GM18873 (cell line): ENCODE data around the gene COMMD2.
A peak's percentile ranks its signal among the peaks of the same experiment; 100 is the strongest.

Experiments
- ATAC-seq: cut with Tn5 transposase; IDR thresholded peaks from one replicate; pipeline ENCODE4 v1.9.1; 2021; ENCODE audit warnings: mild to moderate bottlenecking, moderate library complexity, moderate number of reproducible peaks; ENCODE audit not compliant: unreplicated experiment, low FRiP score

COMMD2 gene

DNA sequence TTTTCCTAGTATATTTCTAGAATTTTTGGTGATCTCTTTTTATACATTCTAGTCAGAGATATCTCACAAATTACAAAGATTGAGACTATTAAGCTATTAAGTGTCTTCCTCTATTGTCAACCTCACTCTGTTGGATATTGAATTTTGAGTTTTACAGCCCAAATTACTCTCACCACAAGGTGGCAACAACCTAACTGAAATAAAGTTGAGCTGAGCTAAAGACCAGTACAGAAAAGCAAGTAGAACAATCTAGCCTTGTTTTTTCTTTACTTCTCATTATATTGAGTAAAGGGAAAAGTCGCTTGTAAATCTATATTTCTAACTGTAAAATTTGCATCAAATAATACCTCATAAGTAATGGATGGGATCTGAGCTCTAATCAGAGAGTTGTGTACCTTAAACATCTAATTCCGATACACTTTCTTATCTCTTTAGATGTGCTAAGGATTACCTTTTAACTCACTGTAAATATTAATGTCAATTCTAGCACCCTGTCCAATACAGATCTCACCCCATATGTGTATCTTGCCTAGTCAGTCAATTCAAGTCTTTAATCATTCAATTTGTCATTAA lies 13.6 kb upstream of the COMMD2 start:
- ATAC-seq, result no peak

DNA sequence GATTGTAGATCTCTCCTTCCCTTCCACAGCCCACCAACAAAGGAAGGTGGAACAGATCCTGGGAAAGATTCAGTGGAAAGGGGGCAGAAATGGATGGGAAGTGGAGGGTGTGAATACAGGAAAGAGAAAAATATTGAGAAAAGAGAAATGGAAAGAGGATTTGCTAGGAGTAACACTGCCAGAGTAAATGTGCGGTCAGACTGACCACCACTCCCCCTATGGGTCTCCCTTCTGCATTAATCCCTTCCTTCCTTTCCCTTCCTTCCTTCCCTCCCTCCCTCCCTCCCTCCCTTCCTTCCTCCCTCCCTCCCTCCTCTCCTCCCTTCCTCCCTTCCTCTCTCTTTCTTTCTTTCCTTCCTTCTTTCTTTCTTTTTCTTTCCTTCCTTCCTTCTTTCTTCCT lies 12.0 kb upstream of the COMMD2 start:
- ATAC-seq, result no peak

DNA sequence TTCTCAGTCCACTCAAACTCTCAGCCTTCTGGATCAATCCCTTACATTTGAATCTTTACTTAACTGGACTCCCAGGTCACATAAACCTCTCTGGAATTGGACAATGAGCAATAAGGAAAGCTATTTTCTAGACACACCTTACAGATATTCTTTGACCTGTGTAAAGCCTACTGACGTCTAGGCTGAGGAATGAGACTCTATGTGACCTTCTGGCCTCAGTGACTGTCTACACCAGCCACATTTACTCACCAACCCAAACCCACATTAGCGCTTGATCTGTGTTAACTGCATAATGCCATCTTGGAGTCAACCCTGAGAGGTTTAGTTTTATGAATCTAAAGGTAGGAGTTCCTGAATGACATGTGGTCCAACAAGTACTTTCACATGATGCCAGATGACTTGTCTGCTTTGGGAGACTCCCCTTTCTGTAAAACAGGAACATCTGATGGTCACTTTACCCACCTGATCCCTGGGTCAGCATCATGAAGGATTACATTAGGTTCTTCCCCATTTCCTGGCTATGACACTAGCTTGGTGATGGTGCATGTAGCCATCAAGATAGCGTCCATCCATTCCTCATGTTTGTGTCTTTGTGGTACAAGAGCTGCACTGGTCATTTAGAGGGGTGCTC lies 11.4 kb upstream of the COMMD2 start:
- no peak for ATAC-seq

DNA sequence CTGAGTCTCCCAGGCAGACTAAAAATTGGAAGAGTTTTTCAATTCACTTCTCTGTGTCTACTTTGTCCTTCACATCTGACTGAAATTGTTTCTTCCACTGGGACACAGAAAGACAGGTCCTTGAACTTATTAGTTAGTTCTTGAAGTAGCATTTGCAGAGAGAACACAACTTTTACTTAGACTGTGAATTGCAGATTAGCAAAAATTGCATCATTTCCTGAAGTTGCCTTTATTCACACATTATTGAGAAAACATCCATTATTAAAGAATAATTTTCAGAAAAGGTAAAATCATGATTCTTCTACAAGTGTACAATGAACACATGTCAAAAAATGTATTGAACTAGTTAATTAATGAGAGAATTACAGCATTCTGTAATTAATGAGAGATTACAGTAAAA lies 1.4 kb upstream of the COMMD2 start:
- ATAC-seq, result no peak

DNA sequence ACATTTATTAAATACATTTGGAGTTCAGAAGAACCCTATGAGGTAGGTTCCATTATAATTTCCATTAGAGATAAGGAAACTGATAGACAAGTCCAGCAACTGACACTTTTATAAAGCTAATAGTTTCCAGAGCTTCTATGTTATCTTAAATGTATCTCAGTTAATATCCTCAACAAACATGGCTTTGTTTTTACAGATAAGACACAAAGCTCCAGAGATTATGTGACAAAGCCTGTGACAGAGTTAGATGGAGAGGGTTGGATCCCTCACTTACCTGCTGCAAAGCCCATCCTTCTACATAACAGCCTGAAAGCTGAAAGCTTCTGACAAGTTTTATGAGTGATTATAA lies 473 bp upstream of the COMMD2 start:
- ATAC-seq, result no peak

DNA sequence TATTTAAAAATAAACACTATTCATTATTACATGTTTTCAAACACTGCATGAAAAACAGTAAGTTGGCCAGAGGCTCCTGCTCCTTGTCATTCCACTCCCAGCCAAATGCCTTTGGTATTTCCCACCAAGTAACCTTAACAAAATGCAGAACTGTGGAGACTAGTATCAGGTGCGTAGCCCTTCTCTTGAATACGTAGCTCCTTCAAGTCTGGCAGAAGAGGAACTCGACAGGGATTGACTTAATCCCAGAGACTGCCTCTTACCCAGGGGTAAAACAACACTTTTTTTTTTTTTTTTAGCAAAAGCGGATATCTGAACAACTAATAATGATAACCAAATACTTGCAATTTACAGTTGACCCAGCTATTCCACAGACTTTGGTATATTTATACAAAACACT lies 738 bp downstream of the COMMD2 start:
- no peak for ATAC-seq

DNA sequence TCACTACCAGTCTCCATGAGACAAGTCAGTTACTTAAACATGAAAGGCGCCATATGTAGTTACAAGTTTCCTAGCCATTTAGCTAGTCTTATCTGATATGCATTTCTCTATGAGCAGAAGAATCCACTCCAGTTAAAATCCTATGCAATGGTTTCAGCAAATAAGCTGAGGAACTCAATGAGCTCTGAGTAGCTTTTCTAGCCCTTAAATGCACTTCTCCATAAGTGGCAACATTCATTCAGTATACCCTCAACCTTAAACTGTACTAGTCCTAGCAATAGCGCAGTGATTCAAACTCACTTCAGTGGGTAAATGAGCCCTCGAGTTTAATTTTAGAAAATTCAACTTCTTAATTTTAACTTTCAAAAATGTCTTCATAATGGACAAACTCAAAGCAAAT lies 7.7 kb downstream of the COMMD2 start:
- no peak for ATAC-seq

DNA sequence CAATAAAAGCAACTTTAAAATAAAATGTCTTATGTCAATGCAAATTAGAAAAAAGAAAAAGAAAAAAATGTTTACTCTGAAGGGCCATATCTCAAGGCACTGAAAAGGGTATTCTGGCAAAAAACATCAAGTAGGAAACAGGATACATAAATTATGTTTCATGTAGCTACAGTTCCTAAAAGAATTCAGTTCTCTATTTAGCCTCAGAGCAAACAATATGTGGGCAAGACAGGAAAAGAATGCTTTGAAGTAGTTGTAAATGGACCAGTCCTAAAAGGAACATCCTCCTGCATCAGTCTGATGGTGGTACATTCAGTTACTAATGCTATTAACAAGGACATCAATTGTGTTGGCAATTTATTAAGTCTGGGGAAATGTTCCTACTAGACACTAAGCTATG lies 8.1 kb downstream of the COMMD2 start:
- ATAC-seq, result no peak

DNA sequence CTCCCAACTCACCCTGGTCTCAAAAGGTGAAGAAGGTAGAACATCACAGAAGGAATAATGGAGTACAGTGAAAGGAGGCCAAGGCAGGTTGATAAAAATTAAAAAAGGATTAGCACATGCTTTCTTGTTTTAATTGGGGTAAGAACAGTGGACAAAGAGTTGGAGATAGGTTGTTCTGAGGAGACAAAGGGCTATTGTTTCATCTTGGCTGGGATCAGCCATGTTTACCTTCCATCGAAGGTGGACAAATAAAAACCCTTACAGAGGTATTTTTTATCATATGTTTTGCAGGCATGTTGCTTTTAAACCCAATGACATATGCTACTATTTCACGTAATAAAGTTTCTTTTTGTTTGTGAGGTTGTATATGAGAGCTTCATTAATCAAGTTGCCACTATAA lies 12.9 kb downstream of the COMMD2 start:
- no peak for ATAC-seq

DNA sequence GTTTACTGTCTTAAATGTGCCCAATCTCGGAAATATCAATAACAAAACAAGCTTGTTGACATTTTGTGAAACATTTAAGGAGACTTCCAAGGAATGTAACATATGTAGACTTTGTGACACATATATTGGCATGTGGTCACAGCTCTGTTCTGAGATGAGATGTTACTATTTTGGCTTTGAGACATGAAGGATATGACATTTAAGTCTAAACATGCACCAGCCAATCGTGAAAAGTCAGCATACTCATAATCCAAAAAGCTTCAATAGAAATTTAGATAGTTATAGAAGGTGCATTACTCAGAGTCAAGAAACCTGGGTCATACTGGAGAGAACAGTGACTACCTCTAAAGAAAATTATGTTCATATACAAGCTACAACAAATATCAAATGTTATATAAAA lies 13.4 kb downstream of the COMMD2 start:
- ATAC-seq, result no peak

DNA sequence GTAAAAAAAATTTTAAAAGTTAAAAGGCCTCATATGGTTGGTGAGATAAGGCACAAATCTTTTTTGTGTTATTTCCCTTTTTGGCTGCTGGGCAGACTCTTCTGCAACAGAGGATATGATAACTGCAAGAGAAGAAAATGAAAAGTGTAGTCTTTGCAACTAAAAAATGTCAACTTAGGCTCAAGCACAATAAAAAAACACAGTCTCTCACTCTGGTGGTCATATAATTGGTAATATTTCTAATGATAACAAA lies 15.4 kb downstream of the COMMD2 start:
- ATAC-seq, result no peak

DNA sequence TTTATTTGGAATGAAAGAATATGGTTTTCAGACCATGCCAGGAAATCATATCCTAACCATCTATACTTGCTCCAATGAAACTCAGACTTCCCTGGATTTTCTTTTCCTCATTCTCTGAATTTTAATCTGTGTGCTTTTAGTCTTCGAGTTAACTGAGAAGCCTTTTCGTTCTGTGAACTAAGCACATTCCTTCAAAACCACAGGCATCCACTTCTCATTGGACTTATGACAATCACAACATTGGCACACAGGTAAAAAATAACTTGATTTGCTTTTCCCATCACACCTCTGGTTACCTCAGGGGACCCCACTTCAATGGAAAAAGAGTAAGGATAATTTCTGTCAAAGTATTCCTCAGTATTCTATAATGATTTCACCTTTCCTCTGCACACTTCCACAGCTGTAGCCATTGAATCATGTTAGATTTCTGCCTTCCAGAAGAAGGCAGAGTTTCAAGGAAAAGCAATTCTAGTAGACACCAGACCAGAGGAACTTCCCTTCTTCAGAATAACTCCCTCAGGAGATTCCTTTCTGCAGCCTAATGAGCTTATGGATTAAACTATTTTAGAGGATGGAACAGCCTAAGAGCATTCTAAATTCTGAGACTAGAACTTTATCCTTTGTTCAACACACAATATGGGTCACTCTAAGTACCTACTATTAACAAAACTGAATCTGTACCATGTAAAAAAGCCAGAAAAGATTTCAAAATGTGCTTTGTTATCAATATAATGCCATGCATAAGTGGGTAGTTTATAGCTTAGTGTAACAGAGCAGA lies 15.9 kb downstream of the COMMD2 start:
- ATAC-seq, result no peak

DNA sequence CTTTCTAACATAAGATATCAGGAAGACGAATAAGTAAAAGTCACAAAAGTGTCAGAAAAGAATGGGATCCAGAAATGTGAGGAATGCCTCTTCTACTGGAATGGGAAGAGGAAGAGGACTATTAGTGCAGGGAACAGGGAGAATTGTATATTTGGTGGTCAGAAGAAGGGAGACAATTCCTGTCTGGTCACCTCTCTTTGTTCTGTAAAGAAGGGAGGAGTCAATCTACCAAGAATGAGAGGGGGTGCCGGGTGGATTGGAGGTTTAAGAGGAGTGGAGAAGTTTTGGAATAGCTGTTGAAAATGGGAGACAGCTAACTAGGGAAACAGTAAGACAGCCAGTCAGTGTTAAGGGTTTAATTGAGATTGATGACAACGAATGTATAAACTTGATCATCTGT lies 20.1 kb downstream of the COMMD2 start:
- no peak for ATAC-seq

DNA sequence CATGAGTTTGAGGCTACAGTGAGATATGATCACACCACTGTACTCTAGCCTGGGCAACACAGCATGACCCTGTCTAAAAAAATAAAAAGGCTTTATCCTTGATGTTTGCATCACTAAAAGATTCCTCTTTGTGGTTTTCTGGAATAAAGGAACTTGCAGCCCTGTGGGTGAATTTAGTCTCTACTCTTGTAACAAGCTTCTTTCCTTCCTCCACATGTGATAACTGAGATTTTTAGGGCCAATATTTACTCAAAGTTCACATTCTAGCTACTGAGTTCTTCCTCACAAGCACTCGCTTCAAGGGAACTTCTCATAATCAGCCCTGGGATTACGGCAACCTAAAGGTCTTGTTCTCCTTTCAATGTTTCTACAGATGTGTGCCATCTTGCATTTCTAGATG lies 24.6 kb downstream of the COMMD2 start:
- ATAC-seq, result no peak

DNA sequence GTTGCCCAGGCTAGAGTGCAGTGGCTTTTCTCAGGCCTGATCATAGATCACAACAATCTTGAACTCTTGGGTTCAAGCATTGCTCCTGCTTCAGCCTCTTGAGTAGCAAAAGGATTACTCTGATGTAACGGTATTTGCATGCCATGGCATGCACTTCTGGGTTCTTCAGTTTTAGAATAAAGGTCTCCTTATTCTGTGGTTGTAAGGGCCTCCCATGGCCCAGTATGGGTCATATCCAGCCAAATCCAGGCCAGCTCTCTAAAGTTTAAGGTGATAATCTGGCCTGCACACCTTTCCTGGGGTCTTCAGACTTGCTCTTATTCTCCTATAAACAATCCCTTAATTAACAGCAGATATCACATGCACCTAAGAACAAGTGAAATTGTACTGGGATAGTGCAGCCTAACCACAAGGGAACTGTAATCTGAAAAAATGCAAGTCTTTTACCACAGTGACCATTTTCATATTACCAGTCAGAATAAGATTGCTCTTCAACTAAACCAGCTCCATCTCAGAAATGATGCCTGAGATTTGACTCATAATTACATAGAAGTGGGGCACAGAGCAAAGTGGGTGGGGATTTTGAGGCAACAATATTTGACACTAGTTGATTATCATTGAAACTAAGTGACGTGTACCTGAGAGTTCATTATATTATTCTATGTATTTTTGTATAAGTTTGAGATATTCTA lies 25.4 kb downstream of the COMMD2 start:
- peak; percentile 82 for ATAC-seq

DNA sequence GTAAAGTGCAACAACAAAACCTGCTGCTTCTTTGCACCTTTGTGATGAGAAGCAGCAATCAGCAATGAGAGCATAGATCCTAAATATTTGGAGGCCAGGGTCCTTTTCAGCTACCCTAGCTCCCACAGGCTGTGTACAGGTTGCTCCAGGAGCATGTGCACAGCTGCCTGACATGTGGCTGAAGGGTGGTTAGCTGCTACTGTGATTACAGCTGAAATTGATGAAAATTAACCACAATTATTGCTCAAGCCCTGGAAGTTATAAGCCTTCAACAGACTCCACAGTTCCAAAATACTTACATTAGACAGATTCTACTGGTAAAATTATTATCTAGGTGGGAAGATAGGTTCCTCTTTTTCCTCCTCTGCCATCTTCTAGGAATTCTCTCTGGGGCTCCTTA lies 28.5 kb downstream of the COMMD2 start:
- no peak for ATAC-seq

DNA sequence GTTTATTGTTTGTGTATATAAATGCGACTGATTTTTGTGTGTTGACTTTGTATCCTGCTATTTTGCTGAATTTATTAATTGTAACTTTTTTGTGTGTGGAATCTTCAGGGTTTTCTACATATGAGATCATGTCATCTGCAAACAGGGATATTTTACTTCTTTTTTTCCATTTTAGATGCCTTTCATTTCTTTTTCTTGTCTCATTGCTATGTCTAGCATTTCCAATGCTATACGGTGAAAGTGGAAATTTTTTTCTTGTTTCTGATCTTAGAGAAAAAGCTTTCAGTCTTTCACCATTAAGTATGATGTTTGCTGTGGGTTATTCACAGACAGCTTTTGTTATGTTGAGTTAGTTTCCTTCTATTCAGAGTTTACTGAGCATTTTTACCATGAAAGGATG lies 31.4 kb downstream of the COMMD2 start:
- ATAC-seq, result no peak

DNA sequence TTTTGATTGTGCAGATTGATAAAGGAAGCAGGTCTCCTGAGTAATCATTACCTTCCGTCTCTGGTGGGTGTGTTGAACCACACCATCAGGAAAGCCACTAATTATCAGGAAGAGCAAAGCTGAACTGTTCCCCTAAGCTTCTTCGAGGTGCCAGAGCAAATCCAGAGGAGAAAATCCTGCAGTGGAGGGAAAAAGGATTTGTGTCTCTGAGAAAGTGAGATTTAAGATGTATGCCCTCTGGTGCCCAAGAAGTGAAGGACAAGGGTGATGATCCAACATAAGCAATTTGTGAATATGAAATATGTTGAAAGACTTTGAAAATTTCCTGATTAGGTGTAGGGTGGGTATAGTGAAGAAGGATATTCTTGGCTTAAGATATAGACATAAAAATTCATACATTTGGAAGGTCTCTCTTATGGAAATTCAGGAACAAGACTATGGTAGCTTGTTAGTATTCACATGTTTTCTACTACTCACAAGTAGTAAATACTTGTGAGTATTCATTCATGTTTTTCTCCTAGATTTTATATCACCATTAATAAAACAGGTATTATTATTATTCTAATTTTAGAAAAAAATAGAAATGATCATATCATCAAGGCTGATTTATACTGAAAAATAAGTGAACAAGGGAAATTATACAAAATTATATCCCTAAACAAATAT lies 34.8 kb downstream of the COMMD2 start:
- ATAC-seq, result no peak

DNA sequence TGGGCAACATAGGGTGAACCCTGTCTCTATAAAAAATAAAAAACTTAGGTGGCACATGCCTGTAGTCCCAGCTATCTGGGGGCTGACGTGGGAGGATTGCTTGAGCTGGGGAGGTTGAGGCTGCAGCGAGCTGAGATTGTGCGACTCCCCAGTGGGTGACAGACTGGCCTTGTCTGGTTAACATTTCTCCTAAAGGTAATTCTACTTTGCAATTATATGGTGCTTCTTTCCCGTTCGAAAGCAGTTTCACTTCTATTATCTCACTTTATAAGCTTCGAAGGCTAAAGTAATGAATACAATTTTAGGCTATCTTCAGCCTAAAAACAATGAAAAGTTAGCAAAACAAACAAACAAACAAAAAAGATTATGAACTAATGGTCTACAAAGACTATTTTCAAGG lies 35.3 kb downstream of the COMMD2 start:
- no peak for ATAC-seq

DNA sequence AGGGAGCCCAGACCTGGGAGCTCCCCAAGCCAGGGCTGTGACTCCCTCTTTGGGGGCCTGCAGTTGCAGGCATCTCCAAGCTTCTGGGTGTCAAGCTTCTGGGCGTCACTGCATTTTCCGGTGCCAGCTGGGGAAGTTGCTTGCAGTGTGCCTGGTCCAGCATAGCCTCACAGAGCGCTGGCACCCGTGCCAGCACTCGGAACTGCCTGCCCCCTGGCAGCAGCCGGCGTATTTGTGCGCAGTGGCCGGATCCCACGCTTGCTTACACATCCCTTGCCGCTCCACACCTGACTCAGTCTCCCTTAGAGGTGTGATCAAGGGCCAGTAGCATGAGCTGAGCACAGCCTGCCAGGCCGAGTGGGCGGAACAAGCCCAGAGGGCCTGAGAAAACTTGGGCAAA lies 37.0 kb downstream of the COMMD2 start:
- no peak for ATAC-seq
